ENCODE data around the gene GPR157.

GRCh38 chr1:9086796-9087195 lies 42.1 kb downstream of the GPR157 start:
- TF ChIP-seq CTCF (IDR thresholded peaks at IDR 0.05) (no peak), POLR2A (IDR thresholded peaks at IDR 0.05) (no peak), POLR2AphosphoS5 (IDR thresholded peaks at IDR 0.05; ENCODE audit: insufficient read depth in 1 of 2, low read depth in 1 of 2) (no peak)

Data from vagina (tissue), 2 donors.